Natural killer cell (primary cell): ENCODE data around the gene EAF2. TPM values are rescaled to one million over a fixed set of nuclear protein-coding genes. Genes with fewer than 3 reads are reported as not detected.

Experiments
- ATAC-seq, 3 donors: fragments of 150-1000 bp in 2 of 3; fragments of 200-7000 bp in 1 of 3; cut with Tn5 transposase; 1 replicate in 1 of 3; 2 replicates in 2 of 3; pipeline ENCODE4 v1.10.0; 2021; ENCODE audit warnings: mild to moderate bottlenecking in 2 of 3, moderate library complexity in 2 of 3
- DNase-seq, 2 donors: peaks; one replicate each; pipeline versions ENCODE4 v3.0.0 to v3.0.0-alpha.2; 2013 to 2021; ENCODE audit warnings: mixed read lengths in 1 of 2
- H3K27ac ChIP-seq: one replicate; pipeline ENCODE4 v1.5.1; 2013; ENCODE audit warnings: mild to moderate bottlenecking, low read length
- H3K27me3 ChIP-seq: one replicate; pipeline ENCODE4 v1.6.1; 2013; ENCODE audit warnings: low read length; ENCODE audit not compliant: control insufficient read depth, insufficient read depth
- H3K36me3 ChIP-seq: one replicate; pipeline ENCODE4 v1.6.1; 2013; ENCODE audit warnings: low read length; ENCODE audit not compliant: control insufficient read depth, insufficient read depth
- H3K4me1 ChIP-seq: one replicate; pipeline ENCODE4 v1.6.1; 2013; ENCODE audit warnings: low read length; ENCODE audit not compliant: control insufficient read depth, insufficient read depth
- H3K4me3 ChIP-seq: one replicate; pipeline ENCODE4 v1.5.1; 2013; ENCODE audit warnings: low read length
- H3K9me3 ChIP-seq: one replicate; pipeline ENCODE4 v1.6.1; 2013; ENCODE audit warnings: low read length; ENCODE audit not compliant: control insufficient read depth, insufficient read depth
- H3K27ac Mint-ChIP-seq, 2 donors: one replicate each; pipeline ENCODE4 v1.8.0; 2022; ENCODE audit warnings: mild to moderate bottlenecking in 2 of 2, mixed read lengths in 2 of 2, moderate library complexity in 1 of 2
- H3K27me3 Mint-ChIP-seq, 2 donors: one replicate each; pipeline ENCODE4 v1.8.0; 2022; ENCODE audit warnings: low read depth in 2 of 2, mixed read lengths in 2 of 2
- H3K36me3 Mint-ChIP-seq: one replicate; pipeline ENCODE4 v1.8.0; 2022; ENCODE audit warnings: mixed read lengths
- H3K4me1 Mint-ChIP-seq, 2 donors: one replicate each; pipeline ENCODE4 v1.8.0; 2022; ENCODE audit warnings: mixed read lengths in 2 of 2
- H3K4me3 Mint-ChIP-seq: one replicate; pipeline ENCODE4 v1.8.0; 2022; ENCODE audit warnings: mild to moderate bottlenecking, moderate library complexity, mixed read lengths
- H3K9me3 Mint-ChIP-seq, 2 donors: one replicate each; pipeline ENCODE4 v1.8.0; 2022; ENCODE audit warnings: mixed read lengths in 2 of 2
- WGBS: methylation state at CpG from one replicate; pipeline ENCODE4 v1.1.7; 2013; ENCODE audit warnings: missing lambda C conversion rate; ENCODE audit not compliant: insufficient coverage; 5-methylcytosine and 5-hydroxymethylcytosine counted together
- intact Hi-C: fragments of 100-400 bp; cut with micrococcal nuclease; formaldehyde crosslinking; loops from one replicate; pipeline ENCODE4 v1.14.2; 2022
- total RNA-seq, 4 donors: library from RNA; stranded (reverse); fragments of 120-200 nt in 1 of 4; gene quantifications; one replicate each; pipeline versions ENCODE4 v1.2.3 to v1.2.4, GENCODE V29; 2013 to 2022
- TF ChIP-seq, protein P1 (sequence below): fragments of 200-600 bp; IDR thresholded peaks from one replicate; pipeline ENCODE4 v1.8.0; 2022; ENCODE audit warnings: antibody characterized with exemption

The EAF2 gene
- total RNA-seq, 3 donors from 2014 or later (not counting 1 experiment from before 2014, with no cell fraction given) = 5.1 to 7.4 (median 5.4) TPM

DNA sequence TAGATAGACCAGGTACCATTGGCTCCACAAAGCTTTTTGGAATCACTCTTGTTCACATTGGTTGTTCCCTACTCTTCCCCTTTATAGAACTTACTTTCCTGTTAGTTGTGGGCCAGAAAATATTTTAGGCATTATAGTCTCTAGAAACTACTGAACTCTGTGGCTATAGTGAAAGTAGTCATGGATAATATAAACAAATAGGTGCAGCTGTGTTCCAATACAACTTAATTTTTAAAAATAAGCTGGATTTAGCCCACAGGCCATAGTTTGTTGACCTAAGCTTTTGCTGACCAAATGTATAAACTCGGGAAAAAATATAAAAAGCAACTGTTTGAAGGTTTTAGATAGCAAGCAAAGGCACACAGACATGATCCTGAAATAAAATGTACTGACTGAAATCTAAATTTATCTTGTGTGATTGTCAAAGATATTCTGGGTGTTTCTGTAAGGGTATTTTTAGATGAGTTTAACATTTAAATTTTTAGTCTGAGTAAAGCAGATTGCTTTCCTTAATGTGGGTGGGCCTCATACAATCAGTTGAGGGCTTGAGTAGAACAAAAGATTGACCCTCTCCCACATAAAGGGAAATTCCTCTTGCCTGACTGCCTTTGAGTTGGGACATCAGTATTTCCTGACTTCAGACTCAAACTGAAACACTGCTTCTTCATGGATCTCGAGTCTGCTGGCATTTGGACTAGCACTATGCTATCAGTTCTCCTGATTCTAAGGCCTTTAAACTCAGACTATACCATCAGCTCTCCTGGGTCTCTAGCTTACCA, 13.4 kb upstream of the EAF2 start:
- Histone ChIP-seq H3K27me3 (no peaks in the 10 kb centered on the region), H3K4me3 (no peak overlapping the region), H3K36me3 (peaks cover 54% of the 10 kb centered on the region), H3K9me3 (no peaks in the 10 kb centered on the region), H3K27ac (no peak overlapping the region), H3K4me1 (no peaks in the 10 kb centered on the region)
- Mint-ChIP-seq H3K27me3 (no peaks in the 10 kb centered on the region), H3K4me3 (no peak overlapping the region), H3K36me3 (peaks cover 44% of the 10 kb centered on the region), H3K9me3 (peaks cover 4 to 5% of the 10 kb centered on the region in 2 donors), H3K4me1 (peaks cover 19 to 32% of the 10 kb centered on the region in 2 donors), H3K27ac (peak overlapping the region in 1 of 2 donors; percentile 32)
- intact Hi-C loops = no loop called here
- TF ChIP-seq, protein P1, sequence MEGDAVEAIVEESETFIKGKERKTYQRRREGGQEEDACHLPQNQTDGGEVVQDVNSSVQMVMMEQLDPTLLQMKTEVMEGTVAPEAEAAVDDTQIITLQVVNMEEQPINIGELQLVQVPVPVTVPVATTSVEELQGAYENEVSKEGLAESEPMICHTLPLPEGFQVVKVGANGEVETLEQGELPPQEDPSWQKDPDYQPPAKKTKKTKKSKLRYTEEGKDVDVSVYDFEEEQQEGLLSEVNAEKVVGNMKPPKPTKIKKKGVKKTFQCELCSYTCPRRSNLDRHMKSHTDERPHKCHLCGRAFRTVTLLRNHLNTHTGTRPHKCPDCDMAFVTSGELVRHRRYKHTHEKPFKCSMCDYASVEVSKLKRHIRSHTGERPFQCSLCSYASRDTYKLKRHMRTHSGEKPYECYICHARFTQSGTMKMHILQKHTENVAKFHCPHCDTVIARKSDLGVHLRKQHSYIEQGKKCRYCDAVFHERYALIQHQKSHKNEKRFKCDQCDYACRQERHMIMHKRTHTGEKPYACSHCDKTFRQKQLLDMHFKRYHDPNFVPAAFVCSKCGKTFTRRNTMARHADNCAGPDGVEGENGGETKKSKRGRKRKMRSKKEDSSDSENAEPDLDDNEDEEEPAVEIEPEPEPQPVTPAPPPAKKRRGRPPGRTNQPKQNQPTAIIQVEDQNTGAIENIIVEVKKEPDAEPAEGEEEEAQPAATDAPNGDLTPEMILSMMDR = no peak
- 89% methylated on average over 2 of the region's 2 CpGs for WGBS
- DNase-seq = no peak
- ATAC-seq = no peak

DNA sequence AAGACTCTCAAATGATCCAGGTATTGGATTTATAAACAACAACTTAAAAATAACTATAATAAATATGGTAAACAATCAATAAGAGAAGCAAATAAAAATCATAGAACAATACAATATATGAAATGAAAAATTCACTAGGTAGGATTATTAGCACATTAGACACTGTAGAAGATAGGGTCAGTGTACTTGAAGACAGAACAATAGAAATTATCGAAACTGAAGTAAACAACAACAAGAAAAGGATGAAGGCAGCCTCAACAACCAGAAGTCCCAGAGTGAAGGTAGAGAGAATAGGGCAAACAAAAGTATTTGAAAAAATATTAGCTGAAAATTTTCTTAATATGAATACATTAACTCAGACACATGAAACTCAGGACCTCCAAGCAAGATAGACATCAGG, 12.0 kb upstream of the EAF2 start:
- Histone ChIP-seq H3K27ac (no peak overlapping the region), H3K9me3 (no peaks in the 10 kb centered on the region), H3K4me1 (no peaks in the 10 kb centered on the region), H3K27me3 (no peaks in the 10 kb centered on the region), H3K36me3 (peaks cover 58% of the 10 kb centered on the region), H3K4me3 (no peak overlapping the region)
- ATAC-seq (no peak), DNase-seq (no peak)
- TF ChIP-seq, protein P1 = no peak
- Mint-ChIP-seq H3K27ac (no peak overlapping the region), H3K27me3 (no peaks in the 10 kb centered on the region), H3K4me1 (peaks cover 18 to 20% of the 10 kb centered on the region in 2 donors), H3K4me3 (no peak overlapping the region), H3K36me3 (peaks cover 43% of the 10 kb centered on the region), H3K9me3 (peaks cover 4 to 5% of the 10 kb centered on the region in 2 donors)
- intact Hi-C loops = no loop called here
- no CpG with 5 or more reads among the region's 1 CpG for WGBS

DNA sequence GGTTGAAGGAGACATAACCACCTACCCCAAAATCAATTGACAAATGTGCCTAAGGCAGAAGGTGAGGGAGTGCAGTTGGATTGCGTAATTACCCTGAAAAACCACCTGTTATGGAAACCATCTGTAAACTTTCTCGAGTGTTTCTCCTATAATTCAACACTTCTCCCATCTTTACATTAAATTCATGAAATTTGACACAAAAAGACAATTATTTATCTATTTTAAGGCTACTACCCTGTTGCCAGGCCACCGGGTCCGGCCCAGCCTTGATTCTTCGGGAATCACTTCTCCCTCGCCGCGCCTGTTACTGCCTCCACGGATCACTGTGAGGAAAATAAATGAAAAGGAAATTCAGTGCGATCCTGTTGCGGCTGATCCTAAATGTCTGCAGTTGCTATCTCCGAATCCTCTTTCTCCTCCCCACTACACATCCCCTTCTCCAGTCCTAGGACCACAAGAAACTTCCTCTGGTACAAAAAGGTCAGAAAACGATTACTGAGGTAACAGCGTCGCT, 795 bp upstream of the EAF2 start:
- H3K9me3 ChIP-seq = no peaks in the 10 kb centered on the region
- Mint-ChIP-seq H3K27me3 (peaks cover 0 to 9% of the 10 kb centered on the region in 2 donors), H3K4me1 (peaks cover 50 to 54% of the 10 kb centered on the region in 2 donors), H3K36me3 (no peaks in the 10 kb centered on the region), H3K9me3 (no peaks in the 10 kb centered on the region), H3K4me3 (peak overlapping the region; percentile 98), H3K27ac (peak overlapping the region; percentile 92 to 97)
- H3K4me1 ChIP-seq = peaks cover 14% of the 10 kb centered on the region
- H3K27ac ChIP-seq = peak overlapping the region; percentile 91
- peak overlapping the region; percentile 83 for H3K4me3 ChIP-seq
- DNase-seq = peak in 1 of 2 donors; percentile 40
- H3K27me3 ChIP-seq = no peaks in the 10 kb centered on the region
- H3K36me3 ChIP-seq = peaks cover 19% of the 10 kb centered on the region
- intact Hi-C loops = loop anchor here (10.0 kb wide), 3 partner anchors 289 to 1739 kb away; partner anchors contain the start of genes GSK3B, HSPBAP1, POLQ and SLC49A4
- WGBS = 12% methylated on average over 15 of the region's 15 CpGs
- TF ChIP-seq, protein P1 = no peak
- no peak for ATAC-seq
